GM12874 (cell line): ENCODE data around the gene SAPCD1.

Experiments used
- TF ChIP-seq, protein P1 (sequence below): IDR thresholded peaks from 2 replicates; pipeline ENCODE4 v1.5.1; 2011; ENCODE audit warnings: low read depth, mild to moderate bottlenecking, control low read depth, low read length, moderate library complexity; ENCODE audit not compliant: insufficient read depth

Gene SAPCD1

GRCh38 chr6:31770860-31771259, 8.4 kb downstream of the SAPCD1 start:
- TF ChIP-seq, protein P1, sequence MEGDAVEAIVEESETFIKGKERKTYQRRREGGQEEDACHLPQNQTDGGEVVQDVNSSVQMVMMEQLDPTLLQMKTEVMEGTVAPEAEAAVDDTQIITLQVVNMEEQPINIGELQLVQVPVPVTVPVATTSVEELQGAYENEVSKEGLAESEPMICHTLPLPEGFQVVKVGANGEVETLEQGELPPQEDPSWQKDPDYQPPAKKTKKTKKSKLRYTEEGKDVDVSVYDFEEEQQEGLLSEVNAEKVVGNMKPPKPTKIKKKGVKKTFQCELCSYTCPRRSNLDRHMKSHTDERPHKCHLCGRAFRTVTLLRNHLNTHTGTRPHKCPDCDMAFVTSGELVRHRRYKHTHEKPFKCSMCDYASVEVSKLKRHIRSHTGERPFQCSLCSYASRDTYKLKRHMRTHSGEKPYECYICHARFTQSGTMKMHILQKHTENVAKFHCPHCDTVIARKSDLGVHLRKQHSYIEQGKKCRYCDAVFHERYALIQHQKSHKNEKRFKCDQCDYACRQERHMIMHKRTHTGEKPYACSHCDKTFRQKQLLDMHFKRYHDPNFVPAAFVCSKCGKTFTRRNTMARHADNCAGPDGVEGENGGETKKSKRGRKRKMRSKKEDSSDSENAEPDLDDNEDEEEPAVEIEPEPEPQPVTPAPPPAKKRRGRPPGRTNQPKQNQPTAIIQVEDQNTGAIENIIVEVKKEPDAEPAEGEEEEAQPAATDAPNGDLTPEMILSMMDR = no peak

DNA sequence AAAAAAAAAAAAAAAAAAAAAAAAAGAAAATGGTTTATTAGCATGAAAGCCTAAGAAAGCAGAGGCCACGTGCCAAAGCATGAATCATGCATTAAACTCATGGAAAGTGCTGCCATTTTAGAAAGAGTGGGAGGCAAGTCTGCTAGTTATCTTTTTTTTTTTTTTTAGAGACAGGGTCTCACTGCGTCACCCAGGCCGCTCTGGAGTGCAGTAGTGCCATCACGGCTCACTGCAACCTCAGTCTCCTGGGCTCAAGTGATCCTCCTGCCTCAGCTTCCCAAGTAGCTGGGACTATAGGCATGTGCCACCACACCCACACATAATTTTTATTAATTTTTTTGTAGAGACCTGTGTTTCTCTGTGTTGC, 9.5 kb downstream of the SAPCD1 start:
- TF ChIP-seq, protein P1 = no peak

DNA sequence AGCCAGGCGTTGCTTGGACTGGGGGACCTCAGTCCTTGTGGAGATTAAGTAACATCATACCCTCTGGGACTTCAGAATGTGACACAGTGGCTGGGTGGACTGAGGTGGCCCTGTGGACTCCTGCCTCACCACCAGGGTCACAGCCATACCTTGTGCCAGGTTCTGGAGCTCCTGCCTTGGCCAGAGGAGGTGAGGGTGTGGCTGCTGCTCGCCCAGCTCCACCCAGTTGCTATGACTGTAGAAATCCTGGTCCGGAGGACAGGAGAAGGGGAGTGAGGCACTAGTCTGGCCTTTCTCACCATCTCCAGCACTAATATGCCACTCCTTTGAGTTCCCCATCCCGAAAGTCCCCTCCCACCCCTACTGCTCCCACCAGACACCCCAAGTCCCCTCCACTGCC, 12.7 kb downstream of the SAPCD1 start:
- TF ChIP-seq, protein P1 = no peak

- TF ChIP-seq, protein P1 = no peak
These were observed 13.4 kb downstream of the SAPCD1 start for GRCh38 chr6:31775633-31776484.

DNA sequence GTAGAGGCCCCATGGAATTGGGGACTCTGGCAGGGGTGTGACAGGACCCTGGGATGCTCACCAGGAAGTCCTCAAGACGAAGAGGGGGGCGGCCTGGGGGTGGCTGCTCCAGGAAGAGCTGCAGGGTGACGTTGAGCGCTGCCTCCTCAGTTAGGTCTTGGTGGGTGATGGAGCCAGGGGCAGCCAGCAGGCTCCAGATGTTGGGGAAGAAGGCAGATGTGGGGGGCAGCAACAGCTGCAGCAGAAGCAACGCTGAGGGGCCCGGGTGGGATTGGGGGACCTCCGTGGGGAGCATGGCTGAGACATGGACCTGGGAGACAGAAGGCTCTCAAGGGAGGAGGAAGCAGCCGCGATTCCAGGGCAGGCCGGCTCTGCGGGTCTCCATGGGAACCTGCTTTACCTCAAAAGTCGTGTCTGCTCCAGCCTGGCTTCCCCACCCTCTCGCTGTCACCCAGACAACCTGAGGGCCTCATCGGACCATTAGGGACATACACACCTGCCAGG, 14.1 kb downstream of the SAPCD1 start:
- TF ChIP-seq, protein P1 = no peak

DNA sequence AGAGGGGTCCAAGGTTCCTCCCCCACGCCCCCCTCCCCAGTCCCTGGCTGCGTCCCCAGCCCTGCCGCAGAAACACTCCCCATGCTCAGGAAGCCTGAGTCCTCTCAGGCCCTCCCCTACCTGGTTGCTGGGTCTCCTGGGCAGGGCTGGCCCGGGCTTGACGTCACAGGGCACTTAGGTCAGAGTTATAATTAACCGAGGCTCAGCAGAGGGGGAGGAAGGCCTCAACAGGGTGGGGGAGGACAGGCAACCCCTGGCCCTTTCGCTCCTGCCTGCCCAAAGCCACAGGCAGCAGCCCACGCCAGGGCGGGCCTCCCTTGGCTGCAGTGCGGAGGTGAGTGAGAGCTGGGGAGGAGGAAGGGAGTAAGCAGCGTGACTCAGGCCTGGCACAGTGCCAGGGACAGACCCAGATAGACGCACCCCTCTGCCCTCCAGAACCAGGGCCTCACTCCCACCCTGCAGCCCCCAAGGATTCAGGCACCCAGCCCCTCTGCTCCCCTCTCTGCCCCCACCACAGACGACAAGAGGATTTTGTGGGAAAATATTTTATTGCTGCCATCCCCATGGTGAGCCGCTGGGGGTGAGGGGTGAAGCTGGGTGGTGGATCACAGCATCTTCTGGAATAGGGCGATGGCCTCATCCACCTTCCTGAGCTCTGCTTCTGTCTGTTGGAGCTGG, 14.7 kb downstream of the SAPCD1 start, which contains the start of gene VWA7:
Gene VWA7 (minus strand): TSS at position 340 of the 678 bp plus-strand sequence. CDS start 549 bp downstream, outside the sequence.
- TF ChIP-seq, protein P1 = 0 out of 2 replicates have a peak, but pooled peaks have one; percentile 6

GRCh38 chr6:31777667-31778050, 15.2 kb downstream of the SAPCD1 start:
- TF ChIP-seq, protein P1 = no peak
